OCI-LY7 (cell line): ENCODE measurements around the gene PTGIR. TPM values are rescaled to one million over a fixed set of nuclear protein-coding genes. Genes with fewer than 3 reads are reported as not detected.

ENCODE experiments used
- BruUV-seq: library from RNA; stranded (reverse); fragments of 400-500 nt; replicated peaks from 2 replicates; lab custom pipeline; 2021; lab: Mats Ljungman, UMichigan
- CTCF ChIA-PET: fragments of 300-600 bp; sonication (Branson Sonifier 250); formaldehyde crosslinking; loops from one replicate; lab custom pipeline; 2022; ENCODE audit warnings: antibody characterized with exemption; ENCODE audit not compliant: unreplicated experiment; lab: Charles Lee
- POLR2A ChIA-PET: fragments of 300-600 bp; sonication (Branson Sonifier 250); formaldehyde crosslinking; loops from one replicate; lab custom pipeline; 2022; ENCODE audit warnings: antibody characterized with exemption; lab: Charles Lee
- DNase-seq: peaks from one replicate; pipeline ENCODE4 v3.0.0-alpha.2; 2015; ENCODE audit warnings: low spot score
- H2AFZ ChIP-seq: fragments of 200-600 bp; sonication (generic), shearing (Covaris generic); 2 replicates; pipeline ENCODE4 v1.6.1; 2014; ENCODE audit warnings: mild to moderate bottlenecking, antibody characterized with exemption, low read length, moderate library complexity
- H3K27ac ChIP-seq: fragments of 200-600 bp; sonication (generic); 2 replicates; pipeline ENCODE4 v1.5.1; 2014; ENCODE audit warnings: mixed run types, low read depth, mild to moderate bottlenecking, moderate library complexity, low read length, inconsistent platforms; ENCODE audit not compliant: poor library complexity, severe bottlenecking
- H3K36me3 ChIP-seq: fragments of 200-600 bp; sonication (generic); 2 replicates; pipeline ENCODE4 v1.6.1; 2014; ENCODE audit warnings: mild to moderate bottlenecking, antibody characterized with exemption, low read length, moderate library complexity, mixed read lengths; ENCODE audit not compliant: insufficient read depth
- H3K4me1 ChIP-seq: fragments of 200-600 bp; sonication (generic); 2 replicates; pipeline ENCODE4 v1.5.1; 2014; ENCODE audit warnings: mild to moderate bottlenecking, low read length; ENCODE audit not compliant: insufficient read depth, poor library complexity, severe bottlenecking
- H3K4me2 ChIP-seq: fragments of 200-600 bp; sonication (generic); 2 replicates; pipeline ENCODE4 v1.6.1; 2014; ENCODE audit warnings: mild to moderate bottlenecking, low read length
- H3K4me3 ChIP-seq: fragments of 200-600 bp; sonication (generic); 2 replicates; pipeline ENCODE4 v1.5.1; 2014; ENCODE audit warnings: mild to moderate bottlenecking, low read depth, low read length; ENCODE audit not compliant: poor library complexity, severe bottlenecking
- H3K79me2 ChIP-seq: fragments of 200-600 bp; sonication (generic); 2 replicates; pipeline ENCODE4 v1.6.1; 2016; ENCODE audit warnings: low read depth, mild to moderate bottlenecking, low read length, moderate library complexity, mixed read lengths; ENCODE audit not compliant: insufficient read depth
- H3K9me2 ChIP-seq: fragments of 200-600 bp; sonication (generic); 2 replicates; pipeline ENCODE4 v1.6.1; 2016; ENCODE audit warnings: mild to moderate bottlenecking, low read length, mixed read lengths; ENCODE audit not compliant: insufficient read depth
- H3K9me3 ChIP-seq: fragments of 200-600 bp; sonication (generic); 2 replicates; pipeline ENCODE4 v1.6.1; 2014; ENCODE audit warnings: mild to moderate bottlenecking, mixed run types, low read length, mixed read lengths
- H4K20me1 ChIP-seq: fragments of 200-600 bp; sonication (generic); 2 replicates; pipeline ENCODE4 v1.6.1; 2014; ENCODE audit warnings: mild to moderate bottlenecking, antibody characterized with exemption, low read length, moderate library complexity, mixed read lengths; ENCODE audit not compliant: insufficient read depth
- EZH2phosphoT487 ChIP-seq: fragments of 200-600 bp; sonication (generic); IDR thresholded peaks from 2 replicates; pipeline ENCODE4 v1.6.1; 2018; ENCODE audit warnings: low read depth, borderline replicate concordance, mild to moderate bottlenecking, mixed run types, antibody characterized with exemption, low read length, moderate library complexity, mixed read lengths
- intact Hi-C: fragments of 100-400 bp; cut with micrococcal nuclease; formaldehyde crosslinking; loops from one replicate; pipeline ENCODE4 v1.10.0; 2022; ENCODE audit not compliant: unreplicated experiment
- total RNA-seq, 2 experiments: library from RNA; depleted of rRNA in 1 of 2; stranded (reverse); fragments of >200 nt in 1 of 2; shearing (Covaris generic) in 1 of 2; gene quantifications; 2 replicates each; pipeline ENCODE4 v1.2.3, GENCODE V29; 2014 to 2022
- TF ChIP-seq, protein P1 (sequence below): fragments of 200-600 bp; sonication (generic); conservative IDR thresholded peaks from 2 replicates; pipeline ENCODE4 v1.5.1; 2014; ENCODE audit warnings: mild to moderate bottlenecking, antibody characterized with exemption, low read length, moderate library complexity, mixed read lengths

PTGIR gene
- total RNA-seq, 2 experiments from 2014 or later: 0.25 TPM; not detected in 1

DNA sequence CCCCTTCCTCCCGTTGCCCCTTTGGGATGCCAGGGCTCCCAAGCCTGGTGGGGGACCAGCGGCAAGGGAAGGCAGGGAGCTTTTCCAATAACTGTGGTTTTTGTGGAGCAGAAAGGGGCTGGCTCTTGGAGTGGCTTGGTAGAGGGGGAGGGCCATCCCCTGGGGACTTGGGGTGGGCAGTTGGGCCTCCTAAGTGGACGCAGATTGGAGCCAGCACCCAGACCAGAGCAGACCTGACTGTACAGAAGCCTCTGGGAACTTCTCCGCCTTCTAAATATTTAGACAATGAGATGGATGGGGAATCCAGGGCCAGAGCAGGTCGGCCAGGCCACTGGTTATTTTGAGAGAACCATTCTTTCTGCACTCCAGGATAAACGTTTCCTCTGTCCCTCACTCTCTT lies 4.2 kb downstream of the PTGIR start:
- peaks cover 59% of the 10 kb centered on the region for H3K4me1 ChIP-seq
- no peaks in the 10 kb centered on the region for H3K9me3 ChIP-seq
- no peaks in the 10 kb centered on the region for H3K36me3 ChIP-seq
- H3K4me2 ChIP-seq: peak overlapping the region; percentile 69; the same call in 1 of the 2 replicates
- H3K9me2 ChIP-seq: no peaks in the 10 kb centered on the region
- no peak for DNase-seq
- TF ChIP-seq EZH2phosphoT487: no peak
- TF ChIP-seq, protein P1, sequence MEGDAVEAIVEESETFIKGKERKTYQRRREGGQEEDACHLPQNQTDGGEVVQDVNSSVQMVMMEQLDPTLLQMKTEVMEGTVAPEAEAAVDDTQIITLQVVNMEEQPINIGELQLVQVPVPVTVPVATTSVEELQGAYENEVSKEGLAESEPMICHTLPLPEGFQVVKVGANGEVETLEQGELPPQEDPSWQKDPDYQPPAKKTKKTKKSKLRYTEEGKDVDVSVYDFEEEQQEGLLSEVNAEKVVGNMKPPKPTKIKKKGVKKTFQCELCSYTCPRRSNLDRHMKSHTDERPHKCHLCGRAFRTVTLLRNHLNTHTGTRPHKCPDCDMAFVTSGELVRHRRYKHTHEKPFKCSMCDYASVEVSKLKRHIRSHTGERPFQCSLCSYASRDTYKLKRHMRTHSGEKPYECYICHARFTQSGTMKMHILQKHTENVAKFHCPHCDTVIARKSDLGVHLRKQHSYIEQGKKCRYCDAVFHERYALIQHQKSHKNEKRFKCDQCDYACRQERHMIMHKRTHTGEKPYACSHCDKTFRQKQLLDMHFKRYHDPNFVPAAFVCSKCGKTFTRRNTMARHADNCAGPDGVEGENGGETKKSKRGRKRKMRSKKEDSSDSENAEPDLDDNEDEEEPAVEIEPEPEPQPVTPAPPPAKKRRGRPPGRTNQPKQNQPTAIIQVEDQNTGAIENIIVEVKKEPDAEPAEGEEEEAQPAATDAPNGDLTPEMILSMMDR: no peak
- intact Hi-C loops: no loop called here
- H3K79me2 ChIP-seq: no peaks in the 10 kb centered on the region
- ChIA-PET POLR2A (interaction anchor here (1.4 kb wide), 1 partner anchor 10 kb away, joined by 6 read pairs; no protein-coding TSS in a partner anchor), CTCF (interaction anchor here (0.6 kb wide), 1 partner anchor 39 kb away, joined by 3 read pairs; no protein-coding TSS in a partner anchor)
- H3K27ac ChIP-seq: no peak overlapping the region
- H2AFZ ChIP-seq: peak overlapping the region; percentile 83; the same call in 1 of the 2 replicates
- BruUV-seq: no TSS peak
- no peak overlapping the region for H3K4me3 ChIP-seq
- H4K20me1 ChIP-seq: no peaks in the 10 kb centered on the region

DNA sequence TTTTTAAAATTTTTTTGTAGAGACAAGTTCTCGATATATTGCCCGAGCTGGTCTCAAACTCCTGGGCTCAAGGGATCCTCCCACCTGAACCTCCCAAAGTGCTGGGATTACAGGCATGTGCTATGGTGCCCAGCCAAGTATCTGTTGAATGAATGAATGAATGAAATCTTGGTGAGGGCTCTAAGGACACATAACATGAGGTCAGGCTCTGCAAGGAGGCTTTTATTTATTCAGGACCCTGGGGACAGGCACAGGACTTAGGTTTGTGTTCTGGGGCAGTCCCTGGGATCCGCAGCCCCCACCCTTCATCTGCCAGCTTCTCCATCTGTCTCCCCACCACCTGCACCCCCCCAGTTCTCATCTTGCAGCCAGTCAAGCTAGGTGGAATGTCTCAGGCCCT lies 4.6 kb downstream of the PTGIR start:
- peak overlapping the region; percentile 83; the same call in 1 of the 2 replicates for H2AFZ ChIP-seq
- intact Hi-C loops: no loop called here
- no peak for DNase-seq
- no peaks in the 10 kb centered on the region for H3K79me2 ChIP-seq
- no peaks in the 10 kb centered on the region for H4K20me1 ChIP-seq
- peak overlapping the region; percentile 69 for H3K4me2 ChIP-seq
- no TSS peak for BruUV-seq
- peaks cover 58% of the 10 kb centered on the region for H3K4me1 ChIP-seq
- CTCF ChIA-PET: interaction anchor here (0.6 kb wide), 1 partner anchor 39 kb away, joined by 3 read pairs; no protein-coding TSS in a partner anchor
- no peaks in the 10 kb centered on the region for H3K9me3 ChIP-seq
- POLR2A ChIA-PET: interaction anchor here (1.4 kb wide), 1 partner anchor 11 kb away, joined by 6 read pairs; no protein-coding TSS in a partner anchor
- no peaks in the 10 kb centered on the region for H3K36me3 ChIP-seq
- no peak overlapping the region for H3K4me3 ChIP-seq
- no peaks in the 10 kb centered on the region for H3K9me2 ChIP-seq
- TF ChIP-seq, protein P1: no peak
- TF ChIP-seq EZH2phosphoT487: no peak
- H3K27ac ChIP-seq: peak overlapping the region; percentile 49

DNA sequence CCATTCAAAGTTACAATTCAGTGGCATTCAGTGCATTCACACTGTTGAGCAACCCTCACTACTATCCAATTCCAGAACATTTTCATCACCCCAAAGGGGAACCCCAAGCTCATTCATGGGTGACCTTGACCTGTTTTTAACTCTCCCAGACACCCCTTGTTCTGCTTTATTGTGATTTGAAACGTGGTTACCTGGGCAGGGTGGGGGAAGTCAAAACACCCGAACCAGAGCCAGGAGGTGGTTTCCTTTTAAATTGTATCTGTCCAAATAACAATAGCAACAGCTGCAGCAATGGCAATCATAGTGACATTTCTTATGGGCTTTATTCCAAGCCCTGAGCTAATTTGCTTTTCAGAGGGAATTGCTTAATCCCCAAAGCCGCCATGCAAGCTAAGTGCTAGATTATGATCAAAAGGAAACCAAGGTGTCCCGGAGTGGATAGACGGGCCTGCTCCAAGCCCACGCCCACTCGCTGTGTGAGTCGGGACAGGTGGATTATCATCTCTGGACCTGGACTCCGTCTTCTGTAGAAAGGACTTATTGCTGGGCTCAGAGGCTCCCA lies 6.1 kb downstream of the PTGIR start:
- no peaks in the 10 kb centered on the region for H4K20me1 ChIP-seq
- TF ChIP-seq EZH2phosphoT487: no peak
- TF ChIP-seq, protein P1: no peak
- no peaks in the 10 kb centered on the region for H3K9me2 ChIP-seq
- peak; percentile 34 for DNase-seq
- no peaks in the 10 kb centered on the region for H3K79me2 ChIP-seq
- no TSS peak for BruUV-seq
- CTCF ChIA-PET: no interaction called here
- H3K4me1 ChIP-seq: peaks cover 56% of the 10 kb centered on the region
- no peaks in the 10 kb centered on the region for H3K36me3 ChIP-seq
- intact Hi-C loops: no loop called here
- no peaks in the 10 kb centered on the region for H3K9me3 ChIP-seq
- POLR2A ChIA-PET: interaction anchor here (0.6 to 1.6 kb wide), 2 partner anchors 42 to 219 kb away, joined by 3 to 4 read pairs; partner anchors contain the start of gene DACT3
- H2AFZ ChIP-seq: no peak overlapping the region
- H3K4me2 ChIP-seq: peak overlapping the region; percentile 49
- H3K4me3 ChIP-seq: no peak overlapping the region
- H3K27ac ChIP-seq: peak overlapping the region; percentile 42
